ENCODE data around the gene FAM3A. TPM values are rescaled to one million over a fixed set of nuclear protein-coding genes. Genes with fewer than 3 reads are reported as not detected.
A peak's percentile ranks its signal among the peaks of the same experiment; 100 is the strongest.

The FAM3A gene
- polyA plus RNA-seq, 1 donor from 2014 or later: 19.5 TPM

- H4K20me1 ChIP-seq (ENCODE audit: insufficient read depth): no peaks in the 10 kb centered on the region
- H3K9me3 ChIP-seq (ENCODE audit: low read length): no peaks in the 10 kb centered on the region
- no peak overlapping the region for H3K4me2 ChIP-seq (ENCODE audit: low read length)
- no peaks in the 10 kb centered on the region for H3K79me2 ChIP-seq (replicated peaks; ENCODE audit: insufficient read depth, low read length)
- no peak overlapping the region for H3K4me3 ChIP-seq (ENCODE audit: low read length)
- H3K36me3 ChIP-seq (ENCODE audit: insufficient read depth, low read length): no peaks in the 10 kb centered on the region
- TF ChIP-seq MXI1 (conservative IDR thresholded peaks at IDR 0.05; ENCODE audit: poor library complexity, severe bottlenecking) (no peak), SMC3 (conservative IDR thresholded peaks at IDR 0.05; ENCODE audit: poor library complexity) (no peak), REST (IDR thresholded peaks at IDR 0.05; ENCODE audit: borderline replicate concordance) (no peak), CTCF (IDR thresholded peaks at IDR 0.05; ENCODE audit: poor library complexity, severe bottlenecking) (no peak), RAD21 (conservative IDR thresholded peaks at IDR 0.05) (no peak), TAF1 (IDR thresholded peaks at IDR 0.05; ENCODE audit: low read depth) (no peak), EP300 (conservative IDR thresholded peaks at IDR 0.05; ENCODE audit: poor library complexity, severe bottlenecking) (no peak), POLR2AphosphoS5 (IDR thresholded peaks at IDR 0.05) (no peak), EZH2 (IDR thresholded peaks at IDR 0.05; ENCODE audit: borderline replicate concordance, insufficient read depth, low read length, poor library complexity, severe bottlenecking) (no peak)
- no peaks in the 10 kb centered on the region for H3F3A ChIP-seq (ENCODE audit: insufficient read depth, low read length, poor library complexity, severe bottlenecking)
- no peak overlapping the region for H3K9ac ChIP-seq (ENCODE audit: low read length)
- no peak overlapping the region for H3K27ac ChIP-seq (ENCODE audit: low read length)
- H2AFZ ChIP-seq (ENCODE audit: low read depth, low read length): no peak overlapping the region
- no peaks in the 10 kb centered on the region for H3K9me2 ChIP-seq (ENCODE audit: insufficient read depth, low read length)
- H3K27me3 ChIP-seq (ENCODE audit: insufficient read depth, low read depth, low read length): no peaks in the 10 kb centered on the region
These were observed 19.9 kb upstream of the FAM3A start for GRCh38 chrX:154535892-154536291.

DNA sequence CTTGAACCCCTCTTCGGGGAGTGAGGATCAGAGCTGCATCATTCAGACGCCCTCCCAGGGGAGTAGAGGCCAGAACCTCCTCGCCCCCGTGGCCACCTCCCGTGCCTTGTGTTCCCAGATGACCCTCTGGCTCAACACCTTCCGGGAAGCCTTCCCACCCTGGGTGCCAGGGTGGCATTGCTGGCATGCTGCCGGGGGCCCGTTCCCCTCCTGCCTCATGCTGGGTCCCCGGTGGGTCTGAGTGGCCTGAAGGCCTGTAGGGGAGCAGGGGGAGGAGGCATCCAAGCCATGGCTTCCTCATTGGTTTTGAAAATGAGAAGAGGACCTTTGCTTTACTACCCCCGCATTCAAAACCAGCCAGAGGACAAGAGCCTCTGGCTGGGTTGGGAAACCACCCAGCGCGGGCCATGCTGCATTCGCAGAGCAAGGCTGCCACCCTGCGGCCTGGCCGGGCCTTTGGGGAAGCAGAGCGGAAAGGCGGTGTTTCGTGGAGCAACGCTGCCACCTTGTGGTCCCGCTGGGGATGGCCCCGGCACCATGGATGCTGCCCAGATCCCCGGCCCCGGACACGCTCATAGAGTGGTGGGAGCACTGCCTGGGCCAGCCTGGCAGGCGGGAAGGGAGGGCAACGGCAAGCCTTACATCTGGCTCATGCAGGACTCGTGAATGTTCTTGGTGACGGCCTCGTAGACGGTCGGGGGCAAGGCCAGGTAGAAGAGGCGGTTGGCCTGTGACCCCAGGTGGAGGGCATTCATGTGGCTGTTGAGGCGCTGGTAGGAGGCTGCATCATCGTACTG is 18.7 kb upstream of the FAM3A start:
- H3K4me2 ChIP-seq (ENCODE audit: low read length): no peak overlapping the region
- no peaks in the 10 kb centered on the region for H3K9me2 ChIP-seq (ENCODE audit: insufficient read depth, low read length)
- no peaks in the 10 kb centered on the region for H3F3A ChIP-seq (ENCODE audit: insufficient read depth, low read length, poor library complexity, severe bottlenecking)
- no peak overlapping the region for H3K4me3 ChIP-seq (ENCODE audit: low read length)
- no peaks in the 10 kb centered on the region for H3K79me2 ChIP-seq (replicated peaks; ENCODE audit: insufficient read depth, low read length)
- H3K36me3 ChIP-seq (ENCODE audit: insufficient read depth, low read length): no peaks in the 10 kb centered on the region
- TF ChIP-seq TAF1 (IDR thresholded peaks at IDR 0.05; ENCODE audit: low read depth): no peak
- no peak for TF ChIP-seq REST (IDR thresholded peaks at IDR 0.05; ENCODE audit: borderline replicate concordance)
- TF ChIP-seq RAD21 (conservative IDR thresholded peaks at IDR 0.05): peak; percentile 99
- TF ChIP-seq MXI1 (conservative IDR thresholded peaks at IDR 0.05; ENCODE audit: poor library complexity, severe bottlenecking): peak; percentile 61
- TF ChIP-seq POLR2AphosphoS5 (IDR thresholded peaks at IDR 0.05): no peak
- peak; percentile 95 for TF ChIP-seq SMC3 (conservative IDR thresholded peaks at IDR 0.05; ENCODE audit: poor library complexity)
- TF ChIP-seq EZH2 (IDR thresholded peaks at IDR 0.05; ENCODE audit: borderline replicate concordance, insufficient read depth, low read length, poor library complexity, severe bottlenecking): no peak
- TF ChIP-seq EP300 (conservative IDR thresholded peaks at IDR 0.05; ENCODE audit: poor library complexity, severe bottlenecking): no peak
- TF ChIP-seq CTCF (IDR thresholded peaks at IDR 0.05; ENCODE audit: poor library complexity, severe bottlenecking): peak; percentile 98
- H3K27me3 ChIP-seq (ENCODE audit: insufficient read depth, low read depth, low read length): no peaks in the 10 kb centered on the region
- no peaks in the 10 kb centered on the region for H4K20me1 ChIP-seq (ENCODE audit: insufficient read depth)
- H3K9me3 ChIP-seq (ENCODE audit: low read length): no peaks in the 10 kb centered on the region
- H3K9ac ChIP-seq (ENCODE audit: low read length): peak overlapping the region; percentile 9
- no peak overlapping the region for H3K27ac ChIP-seq (ENCODE audit: low read length)
- H2AFZ ChIP-seq (ENCODE audit: low read depth, low read length): no peak overlapping the region

All from neural cell (in vitro differentiated cells).